ENCODE results near the gene HP1BP3. TPM values are rescaled to one million over a fixed set of nuclear protein-coding genes. Genes with fewer than 3 reads are reported as not detected.

Gene HP1BP3
- total and polyA plus RNA-seq, 2 of the 4 experiments (the other 2 are of a cell fraction): 88.4 to 151 TPM

DNA sequence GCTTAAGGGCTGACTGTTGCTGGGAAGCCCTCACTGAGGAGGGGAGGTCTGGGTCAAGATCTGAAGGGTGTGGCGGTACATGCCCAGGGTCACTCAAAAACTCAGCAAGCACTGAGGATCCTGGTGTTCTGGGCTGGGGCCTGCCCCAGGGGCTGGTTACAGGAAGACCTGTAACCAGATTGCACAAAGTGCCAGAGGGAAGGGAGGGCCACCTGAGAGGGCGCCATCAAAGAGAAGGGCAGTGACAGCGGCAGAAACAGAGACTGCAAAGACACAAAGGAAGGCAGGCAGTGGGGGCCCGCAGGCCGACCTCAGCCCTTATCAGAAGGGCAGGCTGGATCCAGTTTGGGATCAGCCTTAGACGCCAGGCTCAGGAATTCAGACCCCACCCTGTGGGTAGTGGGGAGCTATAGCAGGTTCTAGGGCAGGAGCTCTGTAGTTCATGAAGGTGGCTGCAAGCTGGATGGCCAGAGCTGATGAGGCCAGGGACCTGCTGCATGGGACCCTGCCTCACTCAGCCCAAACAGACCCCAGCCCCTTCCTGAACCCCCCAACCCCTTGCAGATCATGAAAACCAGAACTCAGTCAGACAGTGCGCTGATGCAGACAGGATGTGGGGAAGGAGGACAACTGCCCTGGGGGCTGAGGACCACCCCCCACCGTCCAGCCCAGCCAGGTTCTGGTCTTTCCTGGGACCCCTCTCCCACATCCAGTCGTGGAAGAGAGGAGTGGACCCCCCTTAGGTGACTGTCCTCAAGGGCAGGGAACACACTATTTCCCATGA lies 58.5 kb downstream of the HP1BP3 start:
- dilution Hi-C loops (cut with HindIII; ENCODE audit: low sequenced_read_pairs, unreplicated experiment): no loop called here
- no peak overlapping the region for H3K4ac ChIP-seq (ENCODE audit: low read depth, low read length)
- no peak overlapping the region for H2AFZ ChIP-seq (replicated peaks; ENCODE audit: low read length, poor library complexity)
- no peaks in the 10 kb centered on the region for H3K9me3 ChIP-seq (ENCODE audit: control insufficient read depth, insufficient read depth, low read length)
- no peak overlapping the region for H2AK5ac ChIP-seq (ENCODE audit: low read depth, low read length)
- in situ Hi-C loops (cut with MboI; ENCODE audit: low sequenced_read_pairs): no loop called here
- TF ChIP-seq, protein P1, sequence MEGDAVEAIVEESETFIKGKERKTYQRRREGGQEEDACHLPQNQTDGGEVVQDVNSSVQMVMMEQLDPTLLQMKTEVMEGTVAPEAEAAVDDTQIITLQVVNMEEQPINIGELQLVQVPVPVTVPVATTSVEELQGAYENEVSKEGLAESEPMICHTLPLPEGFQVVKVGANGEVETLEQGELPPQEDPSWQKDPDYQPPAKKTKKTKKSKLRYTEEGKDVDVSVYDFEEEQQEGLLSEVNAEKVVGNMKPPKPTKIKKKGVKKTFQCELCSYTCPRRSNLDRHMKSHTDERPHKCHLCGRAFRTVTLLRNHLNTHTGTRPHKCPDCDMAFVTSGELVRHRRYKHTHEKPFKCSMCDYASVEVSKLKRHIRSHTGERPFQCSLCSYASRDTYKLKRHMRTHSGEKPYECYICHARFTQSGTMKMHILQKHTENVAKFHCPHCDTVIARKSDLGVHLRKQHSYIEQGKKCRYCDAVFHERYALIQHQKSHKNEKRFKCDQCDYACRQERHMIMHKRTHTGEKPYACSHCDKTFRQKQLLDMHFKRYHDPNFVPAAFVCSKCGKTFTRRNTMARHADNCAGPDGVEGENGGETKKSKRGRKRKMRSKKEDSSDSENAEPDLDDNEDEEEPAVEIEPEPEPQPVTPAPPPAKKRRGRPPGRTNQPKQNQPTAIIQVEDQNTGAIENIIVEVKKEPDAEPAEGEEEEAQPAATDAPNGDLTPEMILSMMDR (conservative IDR thresholded peaks at IDR 0.05; ENCODE audit: low read depth, low read length): no peak
- TF ChIP-seq, protein P2, sequence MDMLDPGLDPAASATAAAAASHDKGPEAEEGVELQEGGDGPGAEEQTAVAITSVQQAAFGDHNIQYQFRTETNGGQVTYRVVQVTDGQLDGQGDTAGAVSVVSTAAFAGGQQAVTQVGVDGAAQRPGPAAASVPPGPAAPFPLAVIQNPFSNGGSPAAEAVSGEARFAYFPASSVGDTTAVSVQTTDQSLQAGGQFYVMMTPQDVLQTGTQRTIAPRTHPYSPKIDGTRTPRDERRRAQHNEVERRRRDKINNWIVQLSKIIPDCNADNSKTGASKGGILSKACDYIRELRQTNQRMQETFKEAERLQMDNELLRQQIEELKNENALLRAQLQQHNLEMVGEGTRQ (IDR thresholded peaks at IDR 0.05; ENCODE audit: low read depth, low read length): no peak
- TF ChIP-seq RFX5 (IDR thresholded peaks at IDR 0.05; ENCODE audit: low read depth, low read length): no peak
- TF ChIP-seq CHD1 (IDR thresholded peaks at IDR 0.05; ENCODE audit: low read depth, low read length): no peak
- TF ChIP-seq MXI1 (IDR thresholded peaks at IDR 0.05; ENCODE audit: borderline replicate concordance, low read depth, low read length): no peak
- no peak for TF ChIP-seq POLR2A (IDR thresholded peaks at IDR 0.05; ENCODE audit: low read depth, low read length)
- H3K14ac ChIP-seq (replicated peaks; ENCODE audit: low read depth, low read length): no peak overlapping the region
- POLR2A ChIA-PET (ENCODE audit: unreplicated experiment): no interaction called here
- no peaks in the 10 kb centered on the region for H3K36me3 ChIP-seq (ENCODE audit: control insufficient read depth, insufficient read depth, low read length)
- no peak overlapping the region for H3K4me2 ChIP-seq (ENCODE audit: low read depth, low read length)
- no peaks in the 10 kb centered on the region for H3K27me3 ChIP-seq (ENCODE audit: control insufficient read depth, insufficient read depth, low read length)
- H4K5ac ChIP-seq (ENCODE audit: low read depth, low read length): no peak overlapping the region
- H3K18ac ChIP-seq (ENCODE audit: low read depth, low read length): no peak overlapping the region
- H2BK15ac ChIP-seq (ENCODE audit: low read depth, low read length): no peak overlapping the region
- no TSS peak for BruUV-seq (replicated peaks)
- no peak overlapping the region for H4K8ac ChIP-seq (ENCODE audit: low read depth in 2 of 2, low read length in 2 of 2)
- no peak overlapping the region for H3K27ac ChIP-seq (ENCODE audit: insufficient read depth, low read length)
- CTCF ChIA-PET: interaction anchor here (1.5 to 2.0 kb wide), 2 partner anchors 10 to 32 kb away, joined by 3 to 6 read pairs; no protein-coding TSS in a partner anchor
- 74% methylated on average over 4 of the region's 9 CpGs; no CpG with 5 or more reads in 1 of the 2 experiments for WGBS, 2 experiments (ENCODE audit: extremely low coverage in 2 of 2, insufficient read length in 1 of 2)
- peak overlapping the region; percentile 8 for H2AK9ac ChIP-seq (replicated peaks; ENCODE audit: low read depth, low read length, poor library complexity)
- H3K23ac ChIP-seq (ENCODE audit: low read depth, low read length): no peak overlapping the region
- H3K4me3 ChIP-seq (ENCODE audit: insufficient read depth, low read depth, low read length): no peak overlapping the region
- H3K4me1 ChIP-seq (ENCODE audit: control insufficient read depth, insufficient read depth, low read length): peaks cover 11% of the 10 kb centered on the region
- peaks cover 9% of the 10 kb centered on the region; the same call in 1 of the 2 replicates for H3K9me1 ChIP-seq (ENCODE audit: insufficient read depth, low read length)
- intact Hi-C loops (cut with micrococcal nuclease): no loop called here
- peaks cover 0 to 31% of the 10 kb centered on the region in 2 experiments; a peak in 2 of 4 replicates for H3K79me1 ChIP-seq (ENCODE audit: low read depth in 1 of 2, low read length in 2 of 2)
- H4K20me1 ChIP-seq (ENCODE audit: insufficient read depth, low read length): no peaks in the 10 kb centered on the region; the same call in 1 of the 2 replicates
- DNase-seq (no peak), ATAC-seq (ENCODE audit: low read depth) (no peak)
- no peak overlapping the region for H3K9ac ChIP-seq (ENCODE audit: low read depth, low read length)
- H2BK5ac ChIP-seq (ENCODE audit: low read depth, low read length, poor library complexity, severe bottlenecking): no peak overlapping the region
- H2BK120ac ChIP-seq (ENCODE audit: low read depth, low read length): no peak overlapping the region
- no peak overlapping the region for H3K56ac ChIP-seq (ENCODE audit: extremely low read depth, insufficient read depth, low read length)
- no peak overlapping the region for H4K91ac ChIP-seq (ENCODE audit: insufficient read depth, low read depth, low read length)
- H2BK20ac ChIP-seq (ENCODE audit: low read depth, low read length): no peak overlapping the region
